ENCODE results near the gene ZNF184. TPM values are rescaled to one million over a fixed set of nuclear protein-coding genes. Genes with fewer than 3 reads are reported as not detected.
"Not testable (repeated sequence)": the region's sequence is repeated elsewhere in the genome, so short reads cannot be mapped to it uniquely, and the experiment has no call there.

The ZNF184 gene
- polyA plus RNA-seq, 4 donors = 14.4 to 24.0 (median 21.4) TPM

DNA sequence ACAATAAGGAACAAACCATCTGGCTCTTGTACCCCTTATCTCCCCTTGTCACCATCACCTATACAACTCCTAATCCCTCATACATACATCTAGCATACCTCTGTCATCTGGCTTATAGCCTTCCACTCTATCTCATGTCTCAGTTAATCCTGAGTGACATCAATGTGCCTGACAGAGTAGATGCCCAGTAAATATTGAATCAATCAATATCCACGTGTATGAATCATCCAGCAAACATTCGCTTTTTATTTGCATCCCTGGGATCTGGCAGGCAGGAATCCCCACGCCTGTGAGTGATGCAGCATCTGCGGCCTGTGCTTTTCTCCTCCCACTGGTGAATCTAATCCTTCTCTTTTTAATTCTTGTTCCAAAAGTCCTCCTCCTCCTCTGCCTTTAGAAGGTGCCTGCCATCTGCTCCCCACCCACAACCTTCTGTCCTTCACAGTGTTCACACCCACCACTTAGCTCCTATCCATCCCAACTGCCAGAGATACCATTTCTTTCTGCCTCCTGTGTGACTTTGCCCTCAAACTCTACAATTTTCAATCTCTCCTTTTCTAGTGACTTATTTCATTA lies 46.8 kb downstream of the ZNF184 start:
- DNase-seq (ENCODE audit: low read depth in 4 of 4, low spot score in 3 of 4) = no peak

DNA sequence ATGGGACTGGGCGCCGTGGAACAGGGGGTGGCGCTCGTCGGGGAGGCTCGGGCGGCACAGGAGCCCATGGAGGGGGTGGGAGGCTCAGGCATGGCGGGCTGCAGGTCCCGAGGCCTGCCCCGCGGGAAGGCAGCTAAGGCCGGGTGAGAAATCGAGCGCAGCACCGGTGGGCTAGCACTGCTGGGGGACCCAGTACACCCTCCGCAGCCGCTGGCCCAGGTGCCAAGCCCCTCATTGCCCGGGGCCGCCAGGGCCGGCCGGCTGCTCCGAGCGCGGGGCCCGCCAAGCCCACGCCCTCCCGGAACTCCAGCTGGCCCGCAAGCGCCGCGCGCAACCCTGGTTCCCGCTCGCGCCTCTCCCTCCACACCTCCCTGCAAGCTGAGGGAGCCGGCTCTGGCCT lies 48.1 kb downstream of the ZNF184 start:
- not testable (repeated sequence) for DNase-seq (ENCODE audit: low read depth in 4 of 4, low spot score in 3 of 4)

DNA sequence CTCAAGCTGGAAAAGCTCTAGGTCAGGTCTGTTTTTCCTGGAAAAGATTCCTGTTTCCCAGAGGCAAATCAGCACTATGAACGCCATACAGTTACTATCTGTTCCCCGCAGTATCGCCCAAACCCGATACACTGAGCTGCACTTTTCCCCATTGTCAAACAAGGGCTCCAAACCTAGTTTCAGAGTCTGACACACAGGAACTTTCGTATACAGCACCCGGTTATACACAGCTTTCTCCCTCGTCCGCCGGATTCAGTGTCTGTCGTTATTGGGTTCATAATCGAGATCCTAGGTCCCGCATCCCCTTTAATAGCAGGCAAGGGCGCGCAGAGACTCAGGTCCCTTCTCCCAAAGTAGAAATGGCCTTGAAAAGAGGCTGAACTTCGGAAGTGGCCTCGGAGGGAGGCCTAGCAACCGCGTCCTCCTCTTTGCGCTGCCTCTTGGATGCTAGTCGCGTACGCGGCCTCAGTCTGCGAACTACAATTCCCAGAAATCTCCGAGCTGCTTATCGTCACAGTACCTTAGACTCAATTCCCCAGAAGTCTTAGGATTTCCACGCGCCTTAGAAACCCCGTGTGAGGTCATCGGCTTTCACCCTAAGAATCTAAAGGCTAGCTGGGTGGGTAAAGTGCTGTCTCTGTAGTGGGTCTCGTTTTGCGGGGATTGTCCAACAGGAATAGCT lies 50.1 kb downstream of the ZNF184 start:
- DNase-seq (ENCODE audit: low read depth in 4 of 4, low spot score in 3 of 4) = peak in 2 of 4 donors; percentile 18 to 19

DNA sequence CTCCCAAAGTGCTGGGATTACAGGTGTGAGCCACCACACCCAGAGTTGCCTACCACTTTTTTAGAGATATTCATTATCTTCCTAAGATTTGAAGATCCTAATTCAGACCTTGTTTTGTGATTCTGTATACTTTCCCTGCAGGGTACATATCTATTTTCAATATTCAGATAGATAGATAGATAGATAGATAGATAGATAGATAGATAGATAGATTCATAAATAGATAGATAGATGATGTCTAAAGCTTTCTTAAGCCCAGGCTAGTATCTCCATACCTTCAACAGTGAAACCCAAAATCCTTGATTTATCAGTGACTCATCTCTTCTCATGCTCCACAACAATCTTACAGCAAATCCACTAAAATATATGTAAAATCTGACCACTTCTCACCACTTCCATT lies 53.5 kb downstream of the ZNF184 start:
- DNase-seq (ENCODE audit: low read depth in 4 of 4, low spot score in 3 of 4) = no peak

DNA sequence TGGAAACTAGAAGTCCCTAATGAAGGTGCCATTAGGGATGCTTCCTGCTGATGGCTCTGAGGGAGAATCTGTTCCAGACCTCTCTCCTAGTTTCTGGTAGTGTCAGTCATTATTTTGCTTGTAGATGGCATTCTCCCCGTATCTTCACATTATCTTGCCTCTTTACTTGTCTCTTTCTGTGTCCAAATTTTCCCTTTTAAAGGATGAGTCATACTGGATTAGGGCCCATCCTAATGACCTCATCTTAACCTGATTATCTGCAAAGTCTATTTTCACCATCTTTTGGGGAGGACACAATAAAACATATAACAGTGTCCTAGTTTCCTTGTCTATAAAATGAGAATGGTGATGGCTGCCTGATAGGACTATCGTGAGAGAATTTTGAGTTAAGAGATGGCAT lies 57.0 kb downstream of the ZNF184 start:
- no peak for DNase-seq (ENCODE audit: low read depth in 4 of 4, low spot score in 3 of 4)

GRCh38 chr6:27414996-27415395 lies 57.9 kb downstream of the ZNF184 start:
- DNase-seq (ENCODE audit: low read depth in 4 of 4, low spot score in 3 of 4) = no peak

- DNase-seq (ENCODE audit: low read depth in 4 of 4, low spot score in 3 of 4) = no peak
These were observed 58.6 kb downstream of the ZNF184 start for GRCh38 chr6:27414300-27414699.

GRCh38 chr6:27407153-27407814 lies 65.6 kb downstream of the ZNF184 start:
- DNase-seq (ENCODE audit: low read depth in 4 of 4, low spot score in 3 of 4) = no peak

DNA sequence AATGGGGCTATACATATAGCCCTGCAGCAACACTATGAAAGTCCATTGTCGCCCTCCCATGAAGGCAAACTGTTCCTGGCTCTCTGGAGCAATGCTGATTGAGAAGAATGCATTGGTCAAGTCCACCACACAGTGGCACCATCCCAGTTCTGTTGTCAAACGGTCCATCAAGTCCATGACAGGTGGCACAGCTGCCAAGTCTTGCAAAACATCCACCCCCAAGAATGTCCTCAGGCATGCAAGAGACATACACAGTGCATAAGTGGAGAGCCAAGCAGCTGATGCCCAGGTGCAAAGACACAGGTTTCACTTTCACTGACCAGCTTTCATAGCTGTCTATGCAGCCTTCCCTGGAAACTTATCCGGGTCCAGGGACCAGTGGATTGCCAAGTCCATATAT lies 66.8 kb downstream of the ZNF184 start:
- no peak for DNase-seq (ENCODE audit: low read depth in 4 of 4, low spot score in 3 of 4)

- DNase-seq (ENCODE audit: low read depth in 4 of 4, low spot score in 3 of 4) = no peak
These were observed 71.8 kb downstream of the ZNF184 start for GRCh38 chr6:27400877-27401642.

Other genes starting within 250 kb of the ZNF184 start
- under 1 TPM; 0.13 to 0.36 (median 0.22) TPM for gene PRSS16, start 225.4 kb downstream of the ZNF184 start, polyA plus RNA-seq (ENCODE audit: insufficient read length in 4 of 4)
- gene POM121L2, start 160.8 kb downstream of the ZNF184 start, polyA plus RNA-seq (ENCODE audit: insufficient read length in 4 of 4) = not detected
- 10 to 100 TPM; 11.2 to 15.8 (median 14.2) TPM for gene ZNF391, start 84.3 kb downstream of the ZNF184 start, polyA plus RNA-seq (ENCODE audit: insufficient read length in 4 of 4)

Measured in left renal pelvis (tissue), 4 donors.